Head of caudate nucleus (tissue), 42 donors: Measurements from ENCODE around the gene EVPL.
"Not testable (repeated sequence)": the region's sequence is repeated elsewhere in the genome, so short reads cannot be mapped to it uniquely, and the experiment has no call there.

Source experiments
- DNase-seq, 42 donors: peaks; one replicate each; pipeline versions ENCODE4 v3.0.0 to v3.0.0-alpha.2; 2020 to 2021; ENCODE audit warnings: mixed read lengths in 7 of 42
- intact Hi-C: fragments of 100-400 bp; cut with DNase I; formaldehyde crosslinking; loops from one replicate; pipeline ENCODE4 v1.15.0; 2022

The EVPL gene

DNA sequence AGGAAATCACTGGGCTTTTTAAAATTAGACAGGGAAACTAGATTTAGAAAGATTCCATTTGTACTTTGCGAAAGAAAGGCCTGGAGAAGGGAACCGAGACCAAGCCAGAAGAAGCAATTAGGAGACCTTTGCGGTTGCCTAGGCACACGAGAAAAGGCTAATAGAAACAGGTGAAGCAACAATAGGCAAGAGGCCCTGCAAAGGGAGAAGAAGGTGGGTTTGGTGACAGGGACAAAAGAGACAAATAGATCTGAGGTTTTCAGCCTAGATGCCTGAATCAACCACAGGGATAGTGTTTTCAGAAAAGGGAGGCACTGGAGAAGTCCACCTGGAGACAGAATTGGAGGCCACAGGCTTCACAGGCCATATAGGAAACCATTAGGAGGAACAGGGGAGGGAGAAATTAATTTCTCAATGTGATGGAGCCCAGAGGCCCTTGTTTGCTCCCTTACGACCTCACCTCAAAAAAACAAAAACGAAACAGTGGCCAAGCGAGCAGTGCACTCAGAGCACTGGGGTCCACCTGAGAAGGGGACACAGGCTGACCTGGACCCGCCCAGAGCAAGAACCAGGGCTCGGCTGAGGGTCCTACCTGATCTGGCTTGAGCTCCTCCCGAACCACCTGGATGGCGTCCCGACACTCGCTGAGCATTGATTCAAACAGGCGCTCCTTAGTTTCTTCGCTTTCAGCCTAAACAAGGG, 22.9 kb upstream of the EVPL start:
- DNase-seq = no peak
- intact Hi-C loops = no loop called here

DNA sequence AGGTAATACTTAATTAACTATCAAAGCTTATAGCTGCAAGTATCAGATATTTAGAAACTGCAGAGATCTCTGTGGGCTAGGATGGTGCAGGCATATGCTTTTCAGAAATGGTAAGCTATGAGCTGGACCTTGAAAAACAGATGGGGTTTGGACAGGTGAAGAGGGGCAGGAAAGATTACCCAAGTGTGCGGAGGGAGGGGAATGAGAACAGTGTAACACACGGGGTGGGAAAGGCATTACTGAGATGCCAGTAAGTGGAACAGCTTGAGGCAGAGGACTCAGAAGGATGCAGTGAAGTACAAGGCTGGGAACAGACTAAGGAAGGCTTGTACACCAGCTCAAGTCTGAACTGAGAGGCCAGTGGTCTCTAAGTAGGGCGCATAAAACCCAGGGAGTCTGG, 22.1 kb upstream of the EVPL start:
- intact Hi-C loops = no loop called here
- no peak for DNase-seq

- intact Hi-C loops = no loop called here
These were observed 21.6 kb upstream of the EVPL start for GRCh38 chr17:76048711-76049110.

DNA sequence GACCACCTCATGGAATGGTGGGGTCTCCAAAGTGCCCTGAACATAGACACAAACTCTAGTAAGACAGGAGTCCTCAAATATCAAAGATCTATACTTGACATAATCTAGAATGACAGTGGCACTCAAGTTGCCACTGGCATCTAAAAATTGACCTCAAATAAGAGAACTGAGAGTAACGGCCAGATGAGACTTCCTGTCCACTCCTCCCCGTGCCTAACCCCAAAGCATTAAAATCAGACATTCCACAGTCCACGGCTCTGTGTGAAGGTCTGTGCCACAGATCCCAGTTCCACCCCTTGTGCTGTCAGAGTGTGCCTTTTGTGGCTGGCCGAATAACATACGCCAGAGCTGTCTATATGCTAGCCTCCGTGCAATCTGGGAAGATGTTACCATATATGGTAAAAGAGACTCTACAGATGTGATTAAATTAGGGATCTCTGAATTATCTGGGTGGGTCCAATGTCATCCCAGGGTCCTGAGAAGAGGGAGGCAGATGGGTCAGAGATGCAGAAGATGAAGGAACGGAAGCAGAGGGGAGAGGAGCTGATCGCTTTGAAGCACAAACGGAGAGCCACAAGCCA, 21.0 kb upstream of the EVPL start:
- no peak for DNase-seq
- intact Hi-C loops = no loop called here

More at GRCh38 chr17:76048711-76049110, 21.6 kb upstream of the EVPL start:
- no peak for DNase-seq

- intact Hi-C loops = no loop called here
- no peak for DNase-seq
These were observed 19.0 kb upstream of the EVPL start for GRCh38 chr17:76046064-76046463.

DNA sequence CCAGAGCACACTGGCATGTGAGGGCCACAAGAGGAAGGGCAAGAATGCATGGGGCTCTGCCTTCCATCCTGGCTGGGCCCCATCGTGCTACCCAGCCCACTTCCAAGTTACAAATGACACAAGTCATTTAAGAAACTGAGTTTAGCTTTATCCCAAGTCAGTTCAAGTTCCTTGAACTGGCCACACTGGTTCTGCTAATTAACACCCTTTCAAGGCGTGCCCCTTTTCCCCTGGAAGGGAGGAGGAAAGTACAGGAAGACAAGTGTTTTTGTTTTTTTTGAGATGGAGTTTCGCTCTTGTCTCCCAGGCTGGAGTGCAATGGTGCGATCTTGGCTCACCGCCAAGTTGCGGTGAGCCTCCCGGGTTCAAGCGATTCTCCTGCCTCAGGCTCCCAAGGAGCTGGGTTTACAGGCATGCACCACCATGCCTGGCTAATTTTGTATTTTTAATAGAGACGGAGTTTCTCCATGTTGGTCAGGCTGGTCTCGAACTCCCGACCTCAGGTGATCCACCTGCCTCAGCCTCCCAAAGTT, 17.4 kb upstream of the EVPL start:
- DNase-seq, intact Hi-C loops: not testable (repeated sequence)

DNA sequence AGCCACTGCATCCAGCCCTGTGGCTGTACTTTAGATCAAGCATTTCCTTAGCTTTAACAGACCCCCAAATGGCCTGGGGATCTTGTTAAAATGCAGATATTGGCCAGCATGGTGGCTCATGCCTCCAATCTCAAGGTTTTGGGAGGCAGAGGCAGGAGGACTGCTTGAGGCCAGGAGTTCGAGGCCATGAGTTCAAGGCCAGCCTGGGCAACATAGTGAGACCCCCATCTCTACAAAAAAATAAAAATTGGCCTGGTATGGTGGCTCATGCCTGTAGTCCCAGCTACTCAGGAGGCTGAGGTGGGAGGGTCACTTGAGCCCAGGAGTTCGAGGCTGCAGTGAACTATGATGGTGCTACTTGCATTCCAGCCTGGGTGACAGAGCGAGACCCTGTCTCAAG, 15.8 kb upstream of the EVPL start:
- intact Hi-C loops, DNase-seq: not testable (repeated sequence)

GRCh38 chr17:76040376-76040775, 13.3 kb upstream of the EVPL start:
- no peak for DNase-seq
- intact Hi-C loops = no loop called here

DNA sequence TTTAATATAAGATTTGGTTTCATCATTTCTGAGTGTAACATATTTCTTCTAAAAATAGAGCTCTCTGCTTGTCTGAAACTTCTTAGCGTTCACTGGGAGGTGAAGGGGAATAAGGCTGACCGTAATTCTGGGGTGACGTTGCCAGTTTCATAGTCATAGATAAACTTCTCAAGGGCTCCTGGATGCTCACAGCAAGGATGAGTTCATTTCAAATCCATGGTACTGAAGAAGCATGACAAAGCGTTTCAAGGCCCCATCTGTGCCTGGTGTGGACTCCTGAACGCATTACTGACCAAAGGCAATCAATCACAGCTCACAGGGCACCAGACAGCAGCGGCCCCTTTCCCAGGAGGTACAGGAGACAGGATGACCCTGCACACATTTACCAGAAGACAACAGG, 12.0 kb upstream of the EVPL start:
- intact Hi-C loops = no loop called here
- DNase-seq = no peak

GRCh38 chr17:76038050-76038449, 10.9 kb upstream of the EVPL start:
- intact Hi-C loops = no loop called here
- no peak for DNase-seq

DNA sequence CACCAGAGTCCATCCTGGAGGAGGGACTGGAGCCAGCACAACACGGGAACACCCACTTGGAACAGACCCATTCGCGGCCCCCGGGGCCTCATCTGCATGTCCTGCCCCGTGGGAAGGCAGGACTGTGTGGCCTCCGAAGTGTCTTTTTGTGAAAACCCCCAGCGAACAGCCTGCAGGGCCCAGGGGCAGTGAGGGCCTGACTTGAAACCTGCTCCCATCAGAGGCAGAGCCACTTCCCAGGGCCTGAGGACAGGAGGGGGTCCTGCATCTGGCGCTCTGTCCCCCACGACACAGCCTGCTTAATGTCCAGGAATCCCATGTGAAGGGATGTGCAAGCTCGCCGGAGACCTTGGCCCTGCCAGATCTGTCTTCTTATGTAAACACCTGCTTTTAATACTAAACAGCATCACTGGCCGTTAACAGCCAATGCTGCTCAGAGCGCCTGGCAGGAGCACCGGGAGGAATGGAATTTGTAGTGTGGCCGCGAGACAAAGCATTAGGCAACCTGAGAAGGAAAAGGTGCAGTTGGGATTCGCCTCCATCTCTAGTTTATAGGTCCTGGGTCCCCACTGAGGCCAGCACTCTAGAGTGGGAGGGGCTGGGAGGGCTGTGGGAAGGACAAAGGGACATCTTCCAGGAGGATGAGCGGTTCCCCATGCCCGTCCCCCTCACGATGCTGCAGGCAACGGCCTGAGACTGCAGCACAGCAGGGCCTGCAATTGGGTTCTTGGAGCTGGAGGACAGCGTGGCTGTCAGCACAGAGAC, 9.6 kb upstream of the EVPL start:
- intact Hi-C loops = no loop called here
- no peak for DNase-seq

DNA sequence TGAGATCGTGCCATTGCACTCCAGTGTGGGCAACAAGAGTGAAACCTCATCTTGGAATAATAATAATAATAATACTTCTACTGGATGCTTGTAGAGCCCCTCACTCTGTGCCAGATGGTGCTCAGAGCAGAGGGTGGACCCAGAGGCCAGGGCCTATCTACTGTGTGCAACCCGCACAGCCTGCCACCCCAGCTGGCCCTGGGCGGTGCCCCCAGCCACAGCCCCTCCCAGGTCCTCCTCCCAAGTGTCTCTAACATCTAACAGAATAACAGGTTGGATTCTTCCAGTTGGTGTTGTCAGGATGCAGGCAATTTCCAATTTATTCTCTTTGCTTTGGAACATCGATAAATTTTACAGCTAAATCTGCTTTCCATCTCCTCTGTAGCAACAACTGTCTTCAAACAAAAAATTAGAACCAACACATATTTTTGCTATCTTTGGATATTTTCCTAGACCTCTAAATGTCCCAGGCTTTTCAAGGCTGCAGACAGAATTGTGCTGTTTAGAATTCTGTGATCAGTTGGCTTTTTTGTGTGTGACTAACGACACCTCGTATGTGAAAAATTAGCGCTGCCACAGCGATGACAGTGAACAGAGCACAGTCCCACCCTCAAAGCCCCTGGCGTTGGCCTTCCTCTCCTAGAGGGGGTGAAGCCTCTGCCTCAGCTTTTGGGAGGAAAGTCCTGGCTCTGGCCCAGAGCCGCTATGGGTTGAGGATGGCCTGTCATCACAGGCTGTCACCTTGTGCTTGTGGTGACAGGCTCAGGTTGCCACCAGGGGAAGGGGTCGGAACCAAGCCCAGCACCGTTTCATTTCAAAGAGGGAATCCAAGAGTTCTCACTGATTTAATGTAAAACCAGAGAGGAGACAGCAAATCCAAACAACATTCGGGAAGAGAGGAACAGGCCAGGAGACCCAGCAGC, 7.6 kb upstream of the EVPL start:
- DNase-seq = no peak
- intact Hi-C loops = no loop called here

DNA sequence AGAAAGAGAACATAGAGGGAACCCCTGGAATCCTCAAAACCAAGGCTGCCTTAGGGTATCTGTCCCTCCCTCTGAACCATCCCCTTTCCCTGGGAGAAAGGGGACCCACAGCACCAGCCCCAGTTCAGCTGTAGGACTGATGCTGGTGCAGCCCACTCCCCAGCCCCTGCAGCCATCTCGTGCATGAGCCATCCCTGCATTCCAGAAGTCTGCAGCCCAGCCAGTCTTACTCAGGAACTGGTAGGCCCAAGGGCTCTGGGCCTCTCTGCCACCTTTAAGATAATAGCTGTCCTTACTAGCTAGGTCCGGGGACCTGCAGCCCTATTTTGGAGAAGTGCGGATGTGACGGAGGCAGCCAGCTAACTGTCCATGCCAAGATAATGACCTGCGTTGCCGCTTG, 6.0 kb upstream of the EVPL start:
- DNase-seq = no peak
- intact Hi-C loops = no loop called here

DNA sequence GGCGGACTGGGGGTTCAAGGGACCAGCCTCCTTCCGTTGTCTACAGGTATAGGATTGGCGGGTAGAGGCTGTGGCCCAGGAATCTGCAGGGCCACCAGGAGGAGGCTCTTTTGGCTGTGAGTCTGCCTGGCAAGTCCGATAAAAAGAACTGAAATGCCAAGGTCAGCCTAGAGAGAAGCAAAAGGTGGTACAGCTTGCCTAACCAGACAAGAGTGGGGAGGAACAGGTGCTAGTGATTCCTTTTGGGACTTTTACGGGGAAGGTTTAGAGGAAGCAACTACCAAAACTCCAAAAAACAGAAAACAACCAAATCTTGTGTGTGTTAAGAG, 5.6 kb upstream of the EVPL start:
- DNase-seq = no peak
- intact Hi-C loops = no loop called here

DNA sequence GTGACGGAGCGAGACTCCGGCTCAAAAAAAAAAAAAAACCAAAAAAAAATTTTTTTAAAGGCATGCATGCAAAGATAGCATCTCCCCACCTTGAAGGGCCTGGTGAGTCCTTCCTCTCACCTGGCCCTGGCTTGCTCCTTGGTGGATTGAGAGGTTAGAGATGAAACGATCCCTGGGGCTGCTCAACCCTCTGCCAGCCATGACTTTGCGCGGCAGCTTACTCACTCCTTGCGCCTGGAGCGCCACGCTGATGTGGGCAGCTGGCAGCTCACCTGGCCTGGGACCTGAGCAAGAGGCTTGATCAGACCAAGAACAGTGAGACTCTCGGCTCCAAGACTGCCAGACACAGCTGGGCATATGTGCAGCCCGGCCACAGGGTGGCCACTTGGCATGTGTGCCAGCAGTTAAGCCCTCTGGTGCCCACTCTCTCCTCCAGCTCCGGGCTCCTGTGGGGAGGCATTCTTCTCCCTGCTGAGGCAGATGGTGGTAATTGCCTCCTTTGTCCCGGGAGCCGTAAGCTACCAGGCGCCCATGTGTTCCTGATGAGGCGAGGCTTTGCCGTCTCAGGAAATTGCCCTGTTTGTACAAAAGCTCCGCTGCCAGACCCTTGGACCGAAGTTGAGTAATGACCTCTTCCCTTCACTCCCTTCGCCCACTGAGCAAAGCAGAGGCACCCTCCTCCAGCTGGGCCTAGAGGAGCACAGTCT, 5.1 kb upstream of the EVPL start:
- peak in 10 of 42 donors; percentile 6 to 44 (median 18) for DNase-seq
- intact Hi-C loops = no loop called here

DNA sequence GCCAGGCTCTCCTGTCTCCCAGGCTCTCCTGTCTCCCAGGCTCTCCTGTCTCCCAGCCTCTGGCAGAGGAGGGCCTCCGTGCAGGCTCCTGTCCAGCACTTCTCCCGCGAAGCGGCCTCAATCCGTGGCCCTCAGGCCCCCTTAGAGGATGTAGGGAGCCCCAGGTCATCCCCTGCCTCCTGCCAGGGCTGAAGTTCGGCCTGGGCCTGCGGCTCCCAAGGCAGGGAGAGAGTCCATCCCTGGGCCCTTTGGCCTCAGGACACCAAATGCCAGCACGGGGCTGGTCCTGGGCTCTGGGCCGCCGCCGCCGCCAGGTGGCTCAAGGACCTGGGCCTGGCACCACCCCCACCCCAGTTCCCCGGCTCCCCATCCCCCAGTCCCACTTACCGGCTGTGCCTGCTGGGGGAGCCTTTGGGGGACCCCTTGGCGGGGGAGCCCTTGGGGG, 370 bp downstream of the EVPL start:
- intact Hi-C loops = no loop called here
- DNase-seq = no peak

GRCh38 chr17:76025294-76025693, 1.8 kb downstream of the EVPL start:
- no peak for DNase-seq
- intact Hi-C loops = no loop called here

GRCh38 chr17:76024353-76024752, 2.8 kb downstream of the EVPL start:
- intact Hi-C loops = no loop called here
- no peak for DNase-seq

- intact Hi-C loops = no loop called here
- DNase-seq = no peak
These were observed 3.2 kb downstream of the EVPL start for GRCh38 chr17:76023900-76024237.
